Activated CD8-positive, alpha-beta memory T cell treated with anti-CD3 and anti-CD28 coated beads, Interleukin-2, amount 50 U/mL, for 1 hour (primary cell): ENCODE results near the gene SLC2A1.

Source experiments
- DNase-seq: peaks from one replicate; pipeline ENCODE4 v3.0.0-alpha.2; 2020; ENCODE audit errors: extremely low read depth

SLC2A1 gene

DNA sequence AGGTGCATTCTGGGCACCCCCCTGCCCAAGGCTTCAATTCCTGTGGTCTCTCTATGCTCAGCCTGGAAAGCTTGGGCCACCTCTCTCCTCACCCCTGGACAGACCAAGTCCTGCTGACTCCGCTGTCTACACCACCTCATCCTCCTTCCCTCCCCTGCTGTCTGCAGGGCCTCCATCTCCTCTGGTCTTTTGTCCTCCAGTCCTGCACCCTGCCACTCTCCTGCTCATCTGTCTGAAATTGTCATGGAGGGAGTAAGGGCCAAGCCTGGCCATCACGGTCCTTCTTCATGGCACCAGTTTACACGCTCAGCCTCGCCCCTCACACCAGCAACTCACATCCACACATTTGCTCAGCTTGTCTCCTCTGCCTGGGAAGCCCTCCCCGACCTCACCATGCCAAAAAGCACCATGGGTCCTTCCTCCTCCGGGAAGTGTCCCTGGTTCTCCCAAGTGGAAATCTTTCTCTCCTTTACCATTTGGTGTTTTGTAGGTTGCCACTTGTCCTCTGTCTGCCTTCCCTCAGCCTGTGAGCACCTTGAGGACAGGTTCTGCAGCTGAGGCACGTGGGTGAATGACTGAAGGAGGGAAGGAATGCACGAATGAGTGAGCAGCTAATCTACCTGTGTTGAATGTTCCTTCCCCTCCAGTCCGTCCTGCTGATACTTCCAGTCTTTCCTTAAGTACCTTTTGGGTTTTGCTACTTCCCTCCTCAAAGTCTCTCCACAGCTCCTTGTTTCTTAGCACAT lies 2.1 kb upstream of the SLC2A1 start:
- DNase-seq = no peak

DNA sequence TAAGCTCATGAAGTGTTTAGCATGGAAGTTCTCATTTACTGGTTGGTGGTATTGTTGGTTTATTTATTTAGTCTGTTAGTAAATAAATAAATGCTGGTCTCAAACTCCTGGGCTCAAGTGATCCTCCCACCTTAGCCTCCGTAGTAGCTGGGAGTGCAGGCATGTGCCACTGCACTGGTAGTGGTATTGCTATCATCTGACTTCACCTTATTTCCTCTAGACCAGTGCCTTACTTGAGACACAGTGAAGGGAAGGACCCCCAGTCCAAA lies 1.4 kb upstream of the SLC2A1 start:
- no peak for DNase-seq

- DNase-seq = no peak
Observed at GRCh38 chr1:42957880-42958487, 684 bp downstream of the SLC2A1 start.

DNA sequence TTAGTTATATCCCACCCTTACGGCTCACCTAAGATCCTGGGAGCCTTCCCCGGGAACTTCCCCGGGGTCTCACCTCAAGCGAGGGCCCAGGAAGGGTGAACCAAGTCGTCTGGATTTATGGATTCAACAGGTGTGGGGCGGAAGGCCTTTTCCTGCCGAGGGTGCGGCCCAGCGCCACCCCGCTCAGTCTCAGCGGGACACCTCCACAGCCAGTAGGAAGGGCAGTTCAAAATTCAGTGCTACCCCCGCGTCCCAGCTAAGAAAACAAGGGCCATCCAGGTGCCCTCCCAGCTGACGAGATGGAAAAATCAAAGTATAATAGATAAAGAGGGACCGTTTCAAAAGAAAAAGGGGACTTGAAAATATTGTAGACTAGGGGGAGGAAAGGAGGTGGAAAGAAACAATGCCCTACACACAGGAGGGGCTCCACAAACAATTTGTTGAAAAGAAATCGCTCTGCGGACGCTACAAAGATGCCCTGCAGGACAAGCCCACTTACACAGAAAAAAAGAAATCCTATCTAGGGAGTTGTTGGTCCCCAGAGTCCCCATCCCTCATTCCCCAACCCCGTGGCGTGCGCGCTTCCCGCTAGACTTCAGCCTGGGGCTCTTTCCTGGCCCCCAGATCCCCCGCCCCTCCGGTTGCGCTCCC lies 1.3 kb downstream of the SLC2A1 start:
- no peak for DNase-seq

- DNase-seq = no peak
Observed at GRCh38 chr1:42956739-42957138, 1.9 kb downstream of the SLC2A1 start.

DNA sequence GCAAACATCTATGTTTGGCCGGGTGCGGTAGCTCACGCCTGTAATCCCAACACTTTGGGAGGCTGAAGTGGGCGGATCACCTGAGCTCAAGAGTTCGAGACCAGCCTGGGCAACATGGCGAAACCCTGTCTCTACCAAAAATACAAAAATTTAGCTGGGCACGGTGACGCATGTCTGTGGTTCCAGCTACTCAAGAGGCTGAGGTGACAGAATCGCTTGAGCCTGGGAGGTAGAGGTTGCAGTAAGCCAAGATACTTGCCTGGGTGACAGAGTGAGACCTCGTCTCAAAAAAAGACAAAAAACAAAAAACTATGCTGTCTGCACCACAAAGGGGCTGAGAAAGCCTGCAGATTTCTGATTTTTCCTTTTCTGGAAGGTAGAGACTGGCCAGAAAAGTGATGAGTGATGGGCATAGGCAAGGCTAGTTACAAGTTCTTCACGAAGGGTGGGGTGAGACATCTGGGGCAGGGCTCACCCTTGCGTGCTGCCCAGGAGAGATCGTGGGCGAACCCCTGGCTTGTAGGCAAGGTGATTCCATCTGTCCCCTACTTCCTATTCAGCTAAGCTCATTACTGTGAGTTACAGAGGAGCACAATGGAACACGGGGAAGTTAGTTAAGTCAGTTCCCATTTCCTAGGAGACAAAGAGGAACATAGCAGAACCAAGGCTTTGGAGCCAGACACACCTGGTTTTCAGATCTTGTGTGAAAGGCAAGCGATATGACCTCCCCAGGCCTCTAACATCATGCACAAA lies 3.2 kb downstream of the SLC2A1 start:
- no peak for DNase-seq

DNA sequence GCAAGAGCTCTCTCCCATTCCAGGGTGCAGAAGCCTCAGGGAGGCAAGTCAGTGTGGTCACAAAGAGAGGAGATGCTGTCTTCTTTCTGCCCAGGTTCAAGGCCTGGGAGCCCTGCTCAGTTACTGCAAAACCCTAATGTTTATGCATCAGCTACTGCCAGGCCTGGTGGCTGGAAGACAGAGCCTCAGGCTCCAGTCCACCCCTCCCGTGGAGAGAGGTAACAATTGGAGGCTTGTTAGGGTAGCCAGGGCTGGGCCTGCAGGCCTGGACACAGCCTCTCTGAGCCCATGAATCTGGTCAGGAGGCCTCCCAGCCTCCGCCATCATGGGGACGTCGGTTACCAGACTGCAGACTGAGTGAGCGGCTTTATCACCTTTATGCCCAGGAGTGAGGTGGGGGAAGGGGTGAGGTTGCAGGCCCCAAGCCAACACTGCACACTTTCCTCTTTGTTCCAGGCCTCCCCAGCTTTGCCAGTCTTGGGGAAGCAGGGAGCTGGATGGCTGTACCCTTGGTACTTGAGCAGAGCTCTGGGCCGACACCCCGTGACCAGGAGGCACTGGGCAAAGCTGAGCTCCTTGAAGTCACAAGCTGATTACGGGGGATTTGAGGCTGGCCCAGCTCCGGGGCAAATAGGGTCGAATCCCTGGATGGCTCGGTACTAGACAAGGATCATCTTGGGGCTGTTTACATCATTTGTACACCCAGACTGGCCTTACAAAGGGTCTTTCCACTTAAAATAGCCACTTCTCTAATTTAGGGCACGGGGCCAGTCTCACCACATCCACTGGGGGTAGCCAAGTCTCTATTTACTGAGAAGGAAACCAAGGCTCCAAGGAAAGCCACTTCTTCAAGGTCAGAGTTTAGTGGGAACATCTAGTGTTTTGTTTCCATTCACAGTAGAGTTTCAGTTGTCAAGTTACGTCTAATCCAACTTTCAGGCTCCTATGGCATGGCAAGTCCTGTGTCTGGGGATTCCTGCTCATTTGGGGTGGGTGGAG lies 5.2 kb downstream of the SLC2A1 start:
- no peak for DNase-seq

- DNase-seq = no peak
Observed at GRCh38 chr1:42952303-42953001, 6.2 kb downstream of the SLC2A1 start.

- no peak for DNase-seq
Observed at GRCh38 chr1:42951588-42951987, 7.1 kb downstream of the SLC2A1 start.

GRCh38 chr1:42950116-42950481 lies 8.6 kb downstream of the SLC2A1 start:
- no peak for DNase-seq

DNA sequence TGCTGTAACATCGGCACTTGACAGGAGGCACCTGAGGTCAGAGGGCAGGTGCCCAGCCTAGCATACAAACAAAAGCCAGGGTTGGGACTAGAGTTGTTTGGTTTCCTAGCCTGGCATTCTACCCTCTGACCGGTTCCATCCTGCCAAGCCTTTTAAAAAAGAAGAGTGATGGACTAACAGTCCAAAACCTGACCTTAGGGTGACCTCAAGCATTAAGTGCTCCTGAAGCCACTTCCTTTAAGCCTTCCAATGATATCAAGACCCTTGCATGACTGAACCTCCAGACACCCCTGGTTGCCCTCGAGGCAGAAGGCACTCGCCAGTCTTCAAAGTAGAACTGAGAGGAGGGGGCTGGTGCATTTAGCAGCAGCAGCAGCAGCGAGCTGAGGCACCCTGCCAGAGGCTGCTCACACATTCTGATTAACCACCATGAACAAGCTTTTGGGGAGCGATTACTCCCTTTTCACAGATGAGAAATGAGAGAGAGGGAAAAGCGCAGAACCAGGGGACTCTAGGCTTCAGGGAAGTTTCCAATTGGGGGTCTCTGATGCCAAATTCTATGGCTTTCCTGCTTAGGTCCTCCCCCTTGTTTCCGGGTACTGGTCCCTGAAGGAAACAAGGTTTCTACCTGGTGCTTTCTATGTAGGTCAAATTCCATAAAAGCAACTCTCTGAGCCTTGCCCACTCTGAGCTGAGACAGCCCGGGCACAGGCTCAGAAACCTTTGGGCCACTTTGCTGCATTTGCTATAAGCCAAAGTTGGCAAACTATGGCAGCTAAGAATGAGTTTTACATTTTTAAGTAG lies 9.2 kb downstream of the SLC2A1 start:
- no peak for DNase-seq

DNA sequence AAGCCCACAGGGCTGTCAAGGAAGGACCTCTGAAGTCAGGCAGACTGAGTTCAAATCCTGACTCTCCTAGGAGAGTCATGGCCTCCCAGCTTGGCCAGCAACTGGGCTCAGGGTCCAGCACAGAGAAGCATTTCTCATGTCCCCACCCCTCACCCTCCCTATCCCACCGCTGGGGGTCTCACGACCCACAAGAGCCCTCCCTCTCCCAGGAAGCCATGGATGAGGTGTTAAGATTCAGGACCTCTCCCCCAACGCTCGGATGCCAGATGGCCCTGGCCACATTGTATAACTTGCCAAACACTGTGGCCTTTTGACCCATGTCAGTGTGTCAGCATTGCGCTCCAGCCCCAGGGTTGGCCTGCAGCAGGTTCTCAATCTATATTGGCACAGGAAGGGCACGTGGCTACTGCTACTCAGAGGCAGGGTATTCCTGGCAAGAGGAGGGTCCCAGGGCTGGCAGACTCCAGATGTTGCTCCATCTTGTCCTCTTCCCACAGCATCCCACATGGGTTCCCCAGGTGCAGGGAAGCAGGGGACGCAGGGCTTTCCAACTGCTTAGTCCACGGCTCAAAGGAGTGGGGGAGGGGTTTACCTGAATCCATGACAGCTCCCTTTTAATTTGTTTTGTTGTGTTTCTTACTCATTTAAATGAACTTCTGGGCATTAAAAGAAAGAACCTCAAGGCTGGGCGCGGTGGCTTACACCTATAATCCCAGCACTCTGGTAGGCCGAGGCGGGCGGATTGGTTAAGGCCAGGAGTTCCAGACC lies 10.5 kb downstream of the SLC2A1 start:
- no peak for DNase-seq

- DNase-seq = no peak
Observed at GRCh38 chr1:42947117-42947516, 11.6 kb downstream of the SLC2A1 start.

- no peak for DNase-seq
Observed at GRCh38 chr1:42946120-42946898, 12.4 kb downstream of the SLC2A1 start.

- DNase-seq = no peak
Observed at GRCh38 chr1:42945164-42945563, 13.5 kb downstream of the SLC2A1 start.

GRCh38 chr1:42944246-42944928 lies 14.3 kb downstream of the SLC2A1 start:
- no peak for DNase-seq

- DNase-seq = no peak
Observed at GRCh38 chr1:42943728-42944127, 14.9 kb downstream of the SLC2A1 start.

GRCh38 chr1:42943166-42943565 lies 15.5 kb downstream of the SLC2A1 start:
- no peak for DNase-seq
